ENCODE measurements around the gene PARD3.

GRCh38 chr10:34812771-34813170 is 2.3 kb downstream of the PARD3 start:
- no peak for TF ChIP-seq CTCF (IDR thresholded peaks at IDR 0.05; ENCODE audit: poor library complexity)
- TF ChIP-seq EZH2 (IDR thresholded peaks at IDR 0.05; ENCODE audit: borderline replicate concordance): no peak
- TF ChIP-seq EZH2phosphoT487 (IDR thresholded peaks at IDR 0.05; ENCODE audit: low read depth, severe bottlenecking, unreplicated experiment): no peak
